Kidney capillary endothelial cell (primary cell): ENCODE data around the gene SYT7.
A peak's percentile ranks its signal among the peaks of the same experiment; 100 is the strongest.
"Not testable (repeated sequence)": the region's sequence is repeated elsewhere in the genome, so short reads cannot be mapped to it uniquely, and the experiment has no call there.

ENCODE experiments used
- DNase-seq: peaks from one replicate; pipeline ENCODE4 v3.0.0-alpha.2; 2018; ENCODE audit warnings: low spot score

The SYT7 gene

GRCh38 chr11:61496602-61497400 is 84.1 kb downstream of the SYT7 start:
- no peak for DNase-seq

- DNase-seq = no peak
These were observed 84.9 kb downstream of the SYT7 start for GRCh38 chr11:61495801-61496601.

GRCh38 chr11:61494381-61494961 is 86.4 kb downstream of the SYT7 start:
- DNase-seq = no peak

DNA sequence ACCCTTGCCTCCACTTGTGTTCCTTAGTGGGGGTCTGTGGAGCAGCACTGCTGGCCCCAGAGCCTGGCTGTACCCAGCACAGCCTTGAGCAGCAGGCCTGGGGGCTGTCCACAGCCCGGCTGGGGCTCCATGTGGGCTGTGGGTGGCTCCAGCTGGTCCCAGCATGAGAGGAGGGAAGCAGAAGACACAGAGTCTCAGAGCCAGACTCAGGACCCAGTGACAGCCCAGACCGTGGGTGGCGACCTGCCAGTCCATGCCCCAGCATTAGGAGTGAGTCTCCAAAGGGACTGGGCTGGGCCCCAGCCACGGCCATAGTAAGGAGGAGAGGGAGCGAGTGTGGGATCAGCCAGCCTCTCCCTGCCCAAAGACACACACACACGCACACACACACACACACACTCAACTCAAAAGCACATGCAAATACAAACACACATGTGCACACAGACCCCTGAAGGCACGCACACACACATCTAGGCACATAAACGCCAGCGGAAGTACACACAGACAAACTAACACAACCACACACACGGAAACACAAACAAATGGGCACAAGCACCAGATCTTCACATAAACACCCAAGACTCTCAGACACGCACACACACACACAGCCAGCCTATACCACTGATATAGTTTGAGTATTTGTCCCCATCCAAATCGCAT is 89.0 kb downstream of the SYT7 start:
- DNase-seq = no peak

DNA sequence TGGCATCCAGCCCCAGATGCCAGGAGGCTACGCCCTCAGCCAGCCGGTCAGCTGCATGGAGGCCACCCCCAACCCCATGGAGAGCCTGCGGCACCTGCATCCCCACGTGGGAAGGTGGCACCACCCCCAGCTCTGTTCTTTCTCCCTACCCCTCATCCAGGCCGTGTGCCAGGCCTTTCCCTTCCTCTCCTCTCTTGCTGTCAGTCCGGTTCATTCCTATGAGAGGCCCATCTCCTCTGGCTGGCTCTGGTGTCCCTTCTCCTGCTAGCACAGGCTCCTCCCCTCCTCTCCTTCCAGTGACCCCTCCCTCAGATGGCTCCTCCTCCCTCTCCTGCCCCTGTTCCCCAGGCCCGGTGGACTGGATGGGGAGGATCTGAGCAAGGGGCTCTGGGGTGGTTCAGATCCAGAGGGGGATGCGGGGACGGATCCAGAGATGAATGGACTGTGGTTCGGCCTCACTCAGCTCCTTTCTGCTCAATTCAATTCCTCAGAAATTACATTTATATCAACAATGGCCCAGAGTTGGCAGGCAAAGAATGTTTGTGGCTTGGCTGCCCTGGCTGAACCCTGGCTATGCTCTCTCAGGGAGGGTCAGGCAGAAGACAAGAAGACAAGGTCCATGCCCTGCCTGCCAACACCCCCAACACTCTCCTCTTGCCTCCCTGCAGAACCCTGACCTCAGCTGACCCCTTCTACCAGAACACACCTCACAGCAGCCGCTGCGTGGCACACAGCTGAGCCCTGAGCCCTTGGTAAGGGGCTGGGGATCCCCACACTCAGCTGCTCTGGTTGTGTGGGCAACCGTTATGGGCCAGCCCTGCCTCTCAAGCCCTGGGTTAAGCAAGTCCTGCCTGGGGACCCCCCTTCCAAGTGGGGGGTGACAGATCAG is 90.8 kb downstream of the SYT7 start:
- no peak for DNase-seq

DNA sequence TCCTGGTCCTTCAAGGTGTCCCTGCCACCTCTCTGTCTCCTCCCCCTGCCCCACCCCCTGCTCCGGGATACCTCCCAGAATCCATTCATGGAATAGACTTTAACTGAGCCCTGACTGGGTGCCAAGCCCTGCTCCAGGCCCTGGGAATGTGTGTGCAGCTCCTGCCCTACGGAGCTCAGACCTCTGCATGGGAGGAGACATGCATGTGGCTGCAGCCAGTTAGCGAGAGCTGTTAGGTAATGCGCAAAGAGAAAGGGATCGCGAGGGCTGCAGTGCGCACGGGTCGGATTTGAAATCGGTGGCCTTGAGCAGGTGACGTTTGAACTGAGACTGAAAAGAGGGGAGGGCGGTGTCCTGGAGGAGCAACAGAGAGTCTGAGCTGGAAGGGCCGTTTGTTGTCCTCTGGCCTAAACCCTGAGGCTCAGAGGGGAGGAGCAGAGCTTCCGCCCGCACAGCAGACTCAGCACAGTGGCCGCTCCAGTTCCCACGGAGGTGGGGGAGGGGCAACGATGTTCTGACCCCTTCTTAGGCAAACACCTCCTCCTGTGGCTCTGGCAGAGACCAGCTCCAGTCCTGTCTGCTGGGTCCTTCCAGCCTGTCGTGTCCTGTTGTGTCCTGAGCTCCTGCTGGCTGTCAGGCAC is 92.1 kb downstream of the SYT7 start:
- no peak for DNase-seq

DNA sequence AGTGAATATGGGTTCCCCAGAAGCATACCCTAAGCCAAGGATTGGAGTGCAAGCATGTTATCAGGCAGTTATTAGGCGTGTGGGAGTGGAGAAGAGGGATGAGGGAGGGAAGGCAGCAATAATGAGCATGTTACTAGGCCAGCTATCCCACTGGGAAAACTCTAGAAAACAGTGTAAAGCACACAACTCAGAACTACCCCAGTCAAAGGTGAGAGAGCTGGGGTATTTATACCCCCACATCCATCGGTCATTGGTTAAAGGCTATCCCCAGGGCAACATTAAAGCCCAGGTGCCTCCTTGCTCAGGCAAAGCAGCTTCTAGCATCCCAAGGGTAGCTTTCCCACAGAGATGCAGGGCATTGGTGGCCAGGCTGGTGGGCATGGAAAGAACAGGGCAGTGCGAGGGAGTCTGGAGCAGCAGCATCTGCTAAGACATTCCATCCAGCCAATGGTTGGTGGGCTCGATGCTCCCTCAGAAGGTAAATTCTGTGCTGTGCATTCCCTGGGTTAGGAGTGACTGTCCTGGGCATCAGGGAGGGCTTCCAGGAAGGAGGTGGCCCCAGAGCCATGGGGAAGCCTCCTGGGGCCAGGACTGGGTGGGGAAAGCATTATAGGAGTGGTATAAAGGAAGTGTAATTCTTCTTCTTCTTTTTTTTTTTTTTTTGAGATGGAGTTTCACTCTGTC is 93.4 kb downstream of the SYT7 start:
- no peak for DNase-seq

DNA sequence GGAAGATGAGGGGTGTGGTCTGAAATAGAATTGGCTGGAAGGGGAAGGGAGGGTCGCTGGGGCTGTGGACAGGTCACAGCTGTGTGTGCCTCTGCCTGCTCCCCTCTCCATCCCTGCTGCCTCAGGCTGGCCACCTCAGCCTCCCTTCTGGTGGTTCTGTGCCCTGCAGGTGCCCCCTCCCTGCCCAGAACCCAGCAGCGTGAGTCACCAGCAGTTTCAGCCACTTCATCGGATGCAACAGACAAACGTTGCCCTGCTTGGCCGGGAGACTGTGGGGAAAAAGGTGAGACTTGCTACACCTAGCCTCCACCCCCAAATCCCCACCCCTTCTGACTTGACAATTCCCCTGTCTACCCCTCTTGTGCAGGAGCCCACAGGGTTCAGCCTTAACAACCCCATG is 94.1 kb downstream of the SYT7 start:
- no peak for DNase-seq

- DNase-seq = no peak
These were observed 94.8 kb downstream of the SYT7 start for GRCh38 chr11:61486011-61486620.

GRCh38 chr11:61485080-61485479 is 95.8 kb downstream of the SYT7 start:
- DNase-seq = no peak

DNA sequence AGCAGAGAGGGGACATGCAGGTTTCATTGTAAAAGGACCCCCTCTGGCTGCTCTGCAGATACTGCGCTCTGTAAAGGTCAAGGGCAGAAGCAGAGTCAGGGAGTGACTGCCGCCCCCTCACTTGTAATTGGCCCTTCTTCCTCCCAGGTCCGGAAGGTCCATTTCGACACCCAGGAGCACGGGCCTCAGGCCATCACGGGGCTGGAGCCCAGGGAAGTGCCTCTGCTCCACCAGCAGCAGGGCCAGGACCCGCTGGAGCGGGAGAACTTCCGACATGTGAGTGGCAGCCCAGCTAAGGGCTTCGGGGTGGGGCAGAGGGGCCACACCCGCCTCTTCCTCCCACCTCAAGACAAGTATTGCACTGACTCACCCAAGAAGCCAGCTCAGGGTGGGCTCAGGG is 96.3 kb downstream of the SYT7 start:
- no peak for DNase-seq

DNA sequence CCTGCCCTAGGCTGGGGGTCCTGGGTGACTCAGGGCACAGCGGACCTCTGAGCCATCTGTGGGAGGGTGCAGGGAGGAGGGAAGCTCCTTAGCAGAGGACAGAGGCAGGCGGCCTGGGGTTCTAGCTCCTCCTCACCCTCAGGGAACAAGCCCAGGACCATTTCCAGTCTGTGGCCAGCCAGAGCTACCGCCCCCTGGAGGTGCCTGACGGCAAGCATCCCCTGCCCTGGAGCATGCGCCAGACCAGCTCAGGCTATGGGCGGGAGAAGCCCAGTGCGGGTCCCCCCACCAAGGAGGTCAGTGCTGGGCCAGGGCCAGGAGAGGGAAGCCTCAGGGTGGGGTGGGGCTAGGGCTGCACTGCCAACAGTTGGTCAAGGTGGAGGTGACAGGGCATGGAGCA is 98.4 kb downstream of the SYT7 start:
- peak; percentile 16 for DNase-seq

DNA sequence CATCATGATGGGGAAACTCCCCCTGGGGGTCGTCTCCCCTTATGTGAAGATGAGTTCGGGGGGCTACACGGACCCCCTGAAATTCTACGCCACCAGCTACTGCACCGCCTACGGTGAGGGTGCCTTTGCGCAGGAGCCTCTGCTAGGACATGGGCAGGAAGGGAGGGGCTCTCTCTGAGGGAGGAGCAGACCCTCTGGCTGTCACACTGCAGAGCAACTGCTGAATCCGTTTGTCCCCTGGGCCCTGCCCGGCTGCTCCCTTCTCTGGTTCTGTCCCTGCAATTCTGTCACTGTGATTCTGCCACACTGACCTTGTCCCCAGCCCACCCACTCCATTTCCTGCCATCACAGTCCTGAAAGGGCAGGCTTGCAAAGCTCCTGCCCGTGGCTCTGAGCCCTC is 99.1 kb downstream of the SYT7 start:
- DNase-seq = no peak

GRCh38 chr11:61480994-61481335 is 99.9 kb downstream of the SYT7 start:
- DNase-seq = no peak

DNA sequence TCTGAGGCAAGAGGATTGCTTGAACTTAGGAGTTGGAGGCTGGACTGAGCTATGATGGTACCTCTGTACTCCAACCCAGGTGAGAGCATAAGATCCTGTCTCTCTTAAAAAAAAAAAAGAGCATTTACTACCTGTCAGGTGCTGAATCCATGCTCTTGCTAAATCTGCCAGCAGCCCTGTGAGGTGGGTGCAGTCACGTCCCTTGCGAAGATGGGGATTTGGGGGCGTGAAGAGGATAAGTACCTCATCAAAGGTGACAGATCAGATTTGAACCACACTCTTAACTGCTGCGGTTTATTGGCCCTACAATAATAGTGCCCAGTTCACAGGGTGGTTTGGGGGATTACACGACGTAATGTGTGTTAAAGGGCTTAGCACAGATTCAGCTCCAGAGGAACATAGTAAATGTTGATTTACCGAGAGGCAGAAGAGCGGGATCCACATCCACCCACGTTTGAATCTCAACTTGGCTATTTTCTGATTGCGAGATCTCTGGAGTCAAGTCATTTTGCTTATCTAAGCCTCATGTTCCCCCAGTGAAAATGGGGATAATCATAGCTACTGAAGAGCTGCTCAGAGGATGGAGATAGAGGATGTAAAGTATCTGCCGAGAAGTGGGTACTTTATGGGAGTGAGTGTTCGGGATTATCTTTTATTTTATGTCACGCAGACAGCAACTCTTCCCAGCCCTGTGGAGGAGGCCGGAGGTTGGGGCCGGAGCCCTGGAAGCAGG is 100.4 kb downstream of the SYT7 start:
- DNase-seq = no peak

- not testable (repeated sequence) for DNase-seq
These were observed 101.4 kb downstream of the SYT7 start for GRCh38 chr11:61479360-61480058.

GRCh38 chr11:61477727-61478148 is 103.1 kb downstream of the SYT7 start:
- DNase-seq = no peak

- no peak for DNase-seq
These were observed 103.8 kb downstream of the SYT7 start for GRCh38 chr11:61477126-61477525.

DNA sequence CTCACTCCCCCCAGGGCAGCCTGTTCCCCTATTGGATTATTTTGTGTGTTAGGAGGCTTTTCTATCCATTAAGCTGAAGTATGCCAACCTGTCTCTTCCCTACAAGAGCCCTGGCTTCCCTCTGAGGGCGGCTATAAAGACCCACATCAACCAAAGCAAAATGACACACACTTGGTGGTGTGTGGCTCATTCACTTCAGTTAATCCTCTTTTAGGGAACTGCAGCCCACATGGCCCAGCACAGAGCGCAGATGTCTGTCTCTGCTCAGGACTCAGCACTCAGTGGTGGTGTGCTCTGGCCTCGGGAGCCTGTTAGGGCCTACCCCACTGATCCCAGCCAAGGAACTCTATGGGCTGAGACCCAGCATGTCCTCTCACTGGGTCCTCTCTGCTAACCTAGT is 104.5 kb downstream of the SYT7 start:
- no peak for DNase-seq
